ENCODE measurements around the gene IRAK1BP1.
"Not testable (repeated sequence)": the region's sequence is repeated elsewhere in the genome, so short reads cannot be mapped to it uniquely, and the experiment has no call there.

Gene IRAK1BP1

DNA sequence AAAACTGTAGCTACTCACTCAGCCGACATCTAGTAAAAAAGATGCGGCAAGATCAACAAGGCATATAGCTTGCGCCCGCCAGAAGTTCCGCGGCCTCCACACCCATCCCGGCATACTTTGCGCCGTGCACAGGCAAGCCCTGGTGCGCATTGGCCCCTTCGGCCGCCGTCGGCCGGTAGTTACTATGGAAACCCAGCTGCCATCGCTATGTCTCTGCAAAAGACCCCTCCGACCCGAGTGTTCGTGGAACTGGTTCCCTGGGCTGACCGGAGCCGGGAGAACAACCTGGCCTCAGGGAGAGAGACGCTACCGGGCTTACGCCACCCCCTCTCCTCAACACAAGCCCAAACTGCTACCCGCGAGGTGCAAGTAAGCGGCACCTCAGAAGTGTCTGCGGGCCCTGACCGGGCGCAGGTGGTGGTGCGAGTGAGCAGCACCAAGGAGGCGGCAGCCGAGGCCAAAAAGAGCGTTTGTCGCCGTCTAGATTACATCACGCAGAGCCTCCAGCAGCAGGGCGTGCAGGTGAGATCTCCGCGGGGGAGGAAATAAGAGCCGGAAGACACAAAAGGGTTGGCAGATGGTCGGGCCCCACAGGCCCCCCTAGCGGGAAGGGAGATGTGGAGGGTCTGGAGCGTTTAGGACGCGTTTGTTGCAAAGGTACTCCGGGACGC is at the start of gene IRAK1BP1:
Gene IRAK1BP1, plus strand, starts transcription at position 182 of the 671 bp plus-strand sequence. Its CDS starts 26 bp downstream, at position 208.
- peak; percentile 93 for DNase-seq (ENCODE audit: low spot score)

DNA sequence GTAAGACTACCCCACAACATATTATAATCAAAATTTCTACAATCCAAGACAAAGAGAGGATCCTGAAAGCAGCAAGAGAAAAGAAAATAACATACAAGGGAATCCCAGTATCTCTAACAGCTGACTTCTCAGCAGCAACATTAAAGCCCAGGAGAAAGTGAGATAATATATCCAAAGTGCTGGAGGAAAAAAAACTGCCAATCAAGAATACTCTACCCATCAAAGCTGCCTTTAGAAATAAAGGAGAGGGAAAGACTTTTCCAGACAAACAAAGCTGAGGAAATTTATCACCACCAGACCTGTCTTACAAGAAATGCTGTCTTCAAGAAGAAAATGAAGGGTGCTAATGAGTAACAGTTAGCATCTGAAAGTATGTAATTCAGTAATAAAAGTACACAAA is 43.3 kb upstream of the IRAK1BP1 start:
- DNase-seq (ENCODE audit: low spot score): no peak

GRCh38 chr6:78829407-78829806 is 37.9 kb upstream of the IRAK1BP1 start:
- no peak for DNase-seq (ENCODE audit: low spot score)

DNA sequence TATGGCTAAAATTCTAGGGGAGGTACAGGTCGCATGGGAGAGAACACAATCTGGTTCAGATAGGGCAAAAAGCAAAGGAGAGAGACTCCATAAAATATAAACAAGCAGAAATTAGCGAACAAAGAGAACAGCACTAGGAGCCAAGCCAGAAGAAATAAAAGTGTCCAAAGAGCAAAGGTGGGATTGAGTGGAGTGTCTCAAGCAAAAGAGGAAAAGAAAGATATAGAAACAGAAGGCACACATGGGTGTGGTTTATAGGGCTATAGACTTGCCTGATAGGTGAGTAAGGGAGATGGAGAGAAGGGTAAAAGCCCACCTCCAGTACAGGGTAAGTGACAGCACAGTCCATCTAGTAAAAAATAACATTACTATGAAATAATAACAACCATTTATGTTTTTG is 36.5 kb upstream of the IRAK1BP1 start:
- no peak for DNase-seq (ENCODE audit: low spot score)

DNA sequence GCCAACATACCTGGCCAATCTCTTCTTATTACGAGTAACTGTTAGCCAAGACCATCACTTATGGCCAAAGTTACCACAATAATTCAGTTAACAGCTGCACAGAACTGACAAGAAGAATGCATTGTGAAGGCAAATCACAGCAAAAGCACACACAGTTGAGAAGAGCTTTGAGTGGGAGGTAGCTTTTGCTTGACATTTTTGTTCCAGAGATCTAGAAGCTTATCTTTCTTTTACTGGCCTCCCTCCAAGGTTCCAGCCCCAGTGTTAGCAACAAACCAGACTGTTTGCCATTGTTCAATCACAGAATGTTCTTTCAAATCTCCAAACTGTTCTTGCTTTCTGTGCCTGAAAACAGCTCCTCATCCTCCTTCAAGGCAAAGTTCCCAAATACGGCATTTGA is 35.9 kb upstream of the IRAK1BP1 start:
- DNase-seq (ENCODE audit: low spot score): no peak

GRCh38 chr6:78832091-78832808 is 35.1 kb upstream of the IRAK1BP1 start:
- no peak for DNase-seq (ENCODE audit: low spot score)

GRCh38 chr6:78835817-78836216 is 31.5 kb upstream of the IRAK1BP1 start:
- DNase-seq (ENCODE audit: low spot score): peak; percentile 30

GRCh38 chr6:78836598-78836997 is 30.8 kb upstream of the IRAK1BP1 start:
- DNase-seq (ENCODE audit: low spot score): no peak

DNA sequence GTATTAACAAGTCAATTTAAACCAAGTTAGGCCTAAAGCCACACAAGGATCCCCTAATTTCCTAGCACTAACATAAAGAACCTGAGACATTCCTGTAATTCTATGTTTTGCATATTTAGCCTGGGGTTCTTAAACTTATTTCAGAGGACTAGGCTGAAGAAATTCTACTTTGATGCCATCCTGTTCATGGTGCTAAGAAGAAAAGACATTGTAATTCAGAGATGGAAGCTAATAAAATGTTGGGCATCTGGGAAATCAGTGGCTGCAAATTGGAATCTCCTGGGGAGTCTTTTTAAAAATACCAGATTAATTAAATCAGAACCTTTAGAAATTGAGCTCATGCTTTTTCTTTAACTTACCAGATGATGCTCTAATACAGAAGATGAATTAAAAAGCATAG is 26.2 kb upstream of the IRAK1BP1 start:
- no peak for DNase-seq (ENCODE audit: low spot score)

DNA sequence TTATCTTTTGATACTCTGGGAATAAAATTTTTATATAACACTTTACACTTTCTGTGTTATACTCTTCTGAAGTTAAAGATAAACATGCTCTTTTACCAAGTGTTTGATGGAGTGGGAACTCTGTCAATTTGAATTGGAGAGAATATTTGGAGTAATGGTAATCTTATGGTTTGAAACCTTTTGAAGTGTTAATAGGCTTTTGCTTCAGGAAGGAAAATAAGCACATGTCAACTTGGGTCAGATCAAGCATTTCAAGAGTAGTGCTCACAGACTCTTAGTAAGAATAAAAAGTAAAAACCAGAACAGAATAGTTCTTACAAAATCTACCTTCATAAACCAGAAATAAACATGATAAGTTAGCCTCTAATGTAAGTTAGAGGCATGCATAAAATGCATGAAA is 24.4 kb upstream of the IRAK1BP1 start:
- no peak for DNase-seq (ENCODE audit: low spot score)

GRCh38 chr6:78844899-78845298 is 22.5 kb upstream of the IRAK1BP1 start:
- DNase-seq (ENCODE audit: low spot score): no peak

GRCh38 chr6:78845567-78845966 is 21.8 kb upstream of the IRAK1BP1 start:
- DNase-seq (ENCODE audit: low spot score): no peak

DNA sequence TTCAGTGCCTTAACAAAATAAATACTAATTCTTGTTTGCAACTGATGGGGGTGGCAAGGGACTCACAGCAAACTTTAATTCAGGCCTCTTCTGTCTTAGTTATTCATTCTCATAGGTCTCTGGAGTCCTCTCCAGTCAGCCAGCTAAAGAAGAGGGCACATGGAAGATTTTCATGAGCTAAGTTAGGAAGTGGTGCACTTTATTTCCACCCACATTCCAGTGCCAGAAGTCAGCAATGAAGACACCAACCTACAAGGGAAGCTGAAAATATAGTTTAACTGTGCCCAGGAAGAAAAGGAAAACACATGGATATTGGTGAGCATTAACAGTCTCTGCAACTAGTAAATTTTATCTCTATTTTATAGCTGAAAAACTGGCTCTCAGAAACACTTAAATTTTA is 16.7 kb upstream of the IRAK1BP1 start:
- no peak for DNase-seq (ENCODE audit: low spot score)

GRCh38 chr6:78851156-78851555 is 16.2 kb upstream of the IRAK1BP1 start:
- no peak for DNase-seq (ENCODE audit: low spot score)

DNA sequence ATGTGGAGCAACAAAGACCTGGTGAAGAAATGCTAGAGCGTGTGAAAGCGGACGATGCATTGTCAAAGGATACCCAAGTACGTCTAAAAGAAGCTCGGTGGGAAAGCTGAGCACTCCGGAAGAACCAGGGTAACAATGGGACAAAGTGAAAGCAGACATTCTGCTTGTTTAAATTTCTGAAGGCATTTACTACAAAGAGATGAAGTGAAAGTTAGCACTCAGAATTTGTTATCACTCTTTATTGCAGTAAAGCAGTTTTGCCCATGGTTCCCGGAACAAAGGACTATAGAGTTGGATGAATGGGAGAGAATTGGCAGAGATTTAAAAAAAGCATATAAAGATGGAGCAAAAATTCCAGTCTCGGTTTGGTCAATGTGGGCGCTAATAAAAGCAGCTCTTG is 12.8 kb upstream of the IRAK1BP1 start:
- no peak for DNase-seq (ENCODE audit: low spot score)

- DNase-seq (ENCODE audit: low spot score): not testable (repeated sequence)
These were observed 8.9 kb upstream of the IRAK1BP1 start for GRCh38 chr6:78858339-78858938.

GRCh38 chr6:78861509-78861908 is 5.8 kb upstream of the IRAK1BP1 start:
- DNase-seq (ENCODE audit: low spot score): no peak

- no peak for DNase-seq (ENCODE audit: low spot score)
These were observed 3.8 kb upstream of the IRAK1BP1 start for GRCh38 chr6:78863576-78863975.

DNA sequence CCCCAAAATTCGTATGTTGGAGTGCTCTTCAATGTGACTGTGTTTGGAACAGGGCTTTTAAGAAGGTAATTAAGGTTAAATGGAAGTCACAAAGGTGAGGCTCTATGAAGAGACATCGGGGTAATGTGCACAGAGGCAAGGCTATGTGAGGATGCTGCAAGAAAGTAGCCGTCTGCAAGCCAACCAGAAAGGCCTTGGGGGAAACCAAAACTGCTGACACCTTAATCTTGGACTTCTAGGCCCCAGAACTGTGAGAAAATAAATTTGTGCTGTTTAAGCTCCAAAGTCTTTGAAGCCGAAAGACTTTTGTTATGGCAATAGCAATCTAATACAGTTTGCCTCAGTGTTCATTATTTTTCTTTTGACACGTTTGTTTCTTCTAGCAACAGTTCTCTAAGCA is 2.4 kb upstream of the IRAK1BP1 start:
- DNase-seq (ENCODE audit: low spot score): no peak

DNA sequence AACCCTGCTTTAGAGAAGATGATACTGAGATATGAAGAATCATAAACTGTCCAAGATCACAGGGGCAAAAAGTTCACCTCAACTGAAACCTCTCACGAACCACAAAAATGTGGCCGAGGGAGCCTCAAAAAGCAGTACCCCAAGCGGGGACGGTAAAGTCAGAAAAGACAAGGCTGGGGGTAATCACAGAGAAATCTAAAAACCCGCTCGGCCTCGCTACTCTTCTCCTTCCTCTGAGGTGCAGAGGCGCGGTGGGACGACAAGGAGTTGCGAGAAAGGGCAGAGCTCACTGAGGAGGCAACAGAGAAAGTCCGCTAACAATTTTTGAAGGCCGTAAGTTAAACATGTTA is 356 bp upstream of the IRAK1BP1 start:
- DNase-seq (ENCODE audit: low spot score): no peak

DNA sequence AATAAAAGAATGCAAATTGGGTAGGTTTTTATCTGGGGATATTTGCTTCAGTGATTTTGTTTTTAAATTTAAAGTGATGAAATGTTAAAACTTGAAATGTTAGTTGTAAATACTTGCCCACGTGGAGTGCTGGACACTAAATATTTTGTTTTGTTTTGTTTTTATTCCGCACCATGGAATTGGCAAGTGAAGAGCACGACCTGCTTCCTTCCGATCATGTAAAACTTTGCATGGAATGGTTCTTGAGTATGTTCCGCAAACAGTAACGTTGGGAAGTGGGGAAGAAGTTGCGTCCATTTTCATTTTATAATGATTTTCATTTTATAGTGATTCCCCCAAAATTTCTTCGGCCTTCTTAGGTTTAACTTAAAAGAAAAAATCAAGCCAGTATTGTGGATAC is 765 bp downstream of the IRAK1BP1 start:
- no peak for DNase-seq (ENCODE audit: low spot score)

DNA sequence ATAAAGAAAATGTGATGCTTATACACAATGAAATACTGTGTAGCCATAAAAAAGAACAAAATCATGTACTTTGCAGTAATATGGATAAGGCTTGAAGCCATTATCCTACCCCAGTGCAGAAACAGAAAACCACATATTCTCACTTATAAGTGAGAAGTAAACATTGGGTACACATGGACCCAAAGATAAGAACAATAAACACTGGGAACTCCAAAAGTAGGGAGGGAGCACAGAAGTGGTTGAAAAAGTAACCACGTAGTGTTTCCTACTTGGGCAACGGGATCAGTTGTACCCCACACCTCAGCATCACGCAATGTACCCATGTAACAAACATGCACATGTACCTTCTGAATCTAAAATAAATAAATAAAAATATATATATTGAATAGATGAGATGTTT is 8.2 kb downstream of the IRAK1BP1 start:
- no peak for DNase-seq (ENCODE audit: low spot score)

GRCh38 chr6:78883651-78884050 is 16.3 kb downstream of the IRAK1BP1 start:
- DNase-seq (ENCODE audit: low spot score): no peak

DNA sequence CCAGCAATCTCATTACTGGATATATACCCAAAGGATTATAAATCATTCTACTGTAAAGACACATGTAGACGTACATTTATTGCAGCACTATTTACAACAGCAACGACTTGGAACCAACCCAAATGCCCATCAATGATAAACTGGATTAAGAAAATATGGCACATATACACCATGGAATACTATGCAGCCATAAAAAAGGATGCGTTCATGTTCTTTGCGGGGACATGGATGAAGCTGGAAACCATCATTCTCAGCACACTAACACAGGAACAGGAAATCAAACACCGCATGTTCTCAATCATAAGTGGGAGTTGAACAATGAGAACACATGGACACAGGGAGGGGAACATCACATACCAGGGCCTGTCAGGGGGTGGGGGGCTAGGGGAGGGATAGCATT is 22.6 kb downstream of the IRAK1BP1 start:
- not testable (repeated sequence) for DNase-seq (ENCODE audit: low spot score)
